K562 (cell line): ENCODE measurements around the gene MAPKAPK2. TPM values are rescaled to one million over a fixed set of nuclear protein-coding genes. Genes with fewer than 3 reads are reported as not detected.

ENCODE experiments used
- BCOR ChIP-seq: fragments of 450-650 bp; IDR thresholded peaks from 2 replicates; pipeline ENCODE4 v1.6.1; 2016
- BMI1 ChIP-seq: fragments of 150-350 bp; IDR thresholded peaks from 2 replicates; pipeline ENCODE4 v1.6.1; 2014; ENCODE audit warnings: low read length
- CAMTA2 ChIP-seq: fragments of 250-450 bp; sonication (Bioruptor Pico); conservative IDR thresholded peaks from 2 replicates; pipeline ENCODE4 v1.5.1; 2022
- CEBPG ChIP-seq, 3 experiments: fragments of 200-800 bp in 1 of 3; sonication (Bioruptor generic) in 1 of 3; sonication (generic) in 1 of 3; formaldehyde crosslinking in 1 of 3; IDR thresholded peaks in 2 of 3; conservative IDR thresholded peaks in 1 of 3; 2 replicates each; pipeline versions ENCODE4 v1.6.1 to v1.8.0; 2016 to 2022; ENCODE audit warnings: missing compliant biosample characterization in 2 of 3, missing genetic modification characterization in 2 of 3, mild to moderate bottlenecking in 1 of 3, missing genetic modification reagents in 1 of 3
- CREM ChIP-seq: IDR thresholded peaks from 2 replicates; pipeline ENCODE4 v1.6.1; 2014; ENCODE audit warnings: antibody characterized with exemption, low read depth
- ESRRB ChIP-seq: fragments of 250-450 bp; sonication (Bioruptor Pico); IDR thresholded peaks from 2 replicates; pipeline ENCODE4 v1.5.0; 2020; ENCODE audit warnings: mild to moderate bottlenecking, moderate library complexity, borderline replicate concordance
- ETS1 ChIP-seq: conservative IDR thresholded peaks from 2 replicates; pipeline ENCODE4 v1.6.1; 2011; ENCODE audit warnings: low read depth, mild to moderate bottlenecking, low read length; ENCODE audit not compliant: control insufficient read depth
- ETV6 ChIP-seq, 3 experiments: fragments of 150-350 bp in 1 of 3; sonication (generic) in 1 of 3; formaldehyde crosslinking in 1 of 3; IDR thresholded peaks; 2 replicates each; pipeline versions ENCODE4 v1.6.1 to v1.8.0; 2014 to 2022; ENCODE audit warnings: borderline replicate concordance in 2 of 3, low read depth in 2 of 3, antibody characterized with exemption in 1 of 3, low read length in 1 of 3, mild to moderate bottlenecking in 1 of 3, missing genetic modification reagents in 1 of 3
- HSF4 ChIP-seq: fragments of 250-450 bp; sonication (Bioruptor Pico); IDR thresholded peaks from 2 replicates; pipeline ENCODE4 v2.1.2; 2022; ENCODE audit warnings: mild to moderate bottlenecking, moderate library complexity, borderline replicate concordance
- KDM2B ChIP-seq: fragments of 250-450 bp; sonication (Bioruptor Pico); IDR thresholded peaks from 2 replicates; pipeline ENCODE4 v1.8.0; 2021; ENCODE audit warnings: mild to moderate bottlenecking, moderate library complexity
- MTA1 ChIP-seq: fragments of 450-650 bp; IDR thresholded peaks from 2 replicates; pipeline ENCODE4 v1.6.1; 2017; ENCODE audit warnings: borderline replicate concordance
- MYC ChIP-seq, 2 experiments: fragments of 250-450 bp in 1 of 2; sonication (Bioruptor Pico) in 1 of 2; IDR thresholded peaks; 2 replicates each; pipeline versions ENCODE4 v1.5.1 to v1.6.1; 2012 to 2021; ENCODE audit warnings: low read depth in 2 of 2, borderline replicate concordance in 1 of 2, improper control_type of control experiment in 1 of 2, low read length in 1 of 2, mild to moderate bottlenecking in 1 of 2, moderate library complexity in 1 of 2
- NFE2 ChIP-seq: IDR thresholded peaks from 2 replicates; pipeline ENCODE4 v1.6.1; 2014; ENCODE audit warnings: antibody characterized with exemption, low read depth
- NR2F6 ChIP-seq: fragments of 450-650 bp; formaldehyde crosslinking; IDR thresholded peaks from 2 replicates; pipeline ENCODE4 v1.4.0; 2020; ENCODE audit warnings: mild to moderate bottlenecking
- SMAD2 ChIP-seq: fragments of 150-350 bp; IDR thresholded peaks from 2 replicates; pipeline ENCODE4 v1.6.1; 2014; ENCODE audit warnings: low read depth, mild to moderate bottlenecking, low read length
- SRF ChIP-seq, 2 experiments: fragments of 250-450, 450-650 bp in 1 of 2; sonication (Bioruptor Pico) in 1 of 2; sonication (generic) in 1 of 2; formaldehyde crosslinking; IDR thresholded peaks; 2 replicates each; pipeline versions ENCODE4 v1.5.0 to v1.5.1; 2020 to 2022; ENCODE audit warnings: mild to moderate bottlenecking in 1 of 2, missing genetic modification reagents in 1 of 2
- SUPT5H ChIP-seq: fragments of 450-650 bp; IDR thresholded peaks from 2 replicates; pipeline ENCODE4 v1.6.1; 2016
- TFE3 ChIP-seq: fragments of 450-650 bp; formaldehyde crosslinking; IDR thresholded peaks from 2 replicates; pipeline ENCODE4 v1.4.0; 2020; ENCODE audit warnings: mild to moderate bottlenecking, mixed read lengths
- ZNF174 ChIP-seq: fragments of 250-450 bp; sonication (Bioruptor Pico); IDR thresholded peaks from 2 replicates; pipeline ENCODE4 v1.4.0; 2020; ENCODE audit warnings: mild to moderate bottlenecking
- ZNF212 ChIP-seq: fragments of 450-650 bp; formaldehyde crosslinking; IDR thresholded peaks from 2 replicates; pipeline ENCODE4 v1.4.0; 2020; ENCODE audit warnings: mild to moderate bottlenecking
- ZNF644 ChIP-seq: fragments of 200-800 bp; sonication (Bioruptor generic); IDR thresholded peaks from 2 replicates; pipeline ENCODE4 v1.6.1; 2016; ENCODE audit warnings: low read depth, missing genetic modification characterization, missing compliant biosample characterization
- polyA plus RNA-seq, 8 experiments: library from polyadenylated mRNA; depleted of rRNA in 4 of 8; stranded (reverse) in 5 of 8; unstranded in 3 of 8; fragments of >200 nt; fragmentation: Nextera tagmentation in 2 of 8; fragmentation: Illumina TruSeq in 1 of 8; extraction: Ambion mirVana in 2 of 8; extraction: Trizol in 1 of 8; gene quantifications; 2 replicates each; pipeline versions ENCODE4 v1.2.1 to v1.2.3, GENCODE V29; 2011 to 2014; ENCODE audit warnings: inconsistent platforms in 1 of 8, missing spikeins in 1 of 8
- total RNA-seq, 7 experiments: library from RNA; depleted of rRNA in 6 of 7; stranded (reverse); fragments of >200 nt in 6 of 7; fragmentation: Illumina TruSeq in 2 of 7; extraction: Trizol in 2 of 7; gene quantifications; 2 replicates each; pipeline versions ENCODE4 v1.2.1 to v1.2.3, GENCODE V29; 2011 to 2021; ENCODE audit warnings: low replicate concordance in 1 of 7

Gene MAPKAPK2
- total and polyA plus RNA-seq, 9 of the 15 experiments (the other 6 are each of a cell fraction or from before 2014, with no cell fraction given) = 0.63 to 94.2 (median 52.1) TPM

- TF ChIP-seq CEBPG (CRISPR knock-in tag; IDR thresholded peaks at IDR 0.05) (no peak), CEBPG (tag; conservative IDR thresholded peaks at IDR 0.05 in 1 of 2, IDR thresholded peaks at IDR 0.05 in 1 of 2) (no peak), SMAD2 (no peak), ZNF644 (tag) (peak; percentile 92), SRF (CRISPR knock-in tag; IDR thresholded peaks at IDR 0.05) (peak in 1 of 2 experiments; percentile 63; a peak in 1 of 4 replicates), TFE3 (CRISPR knock-in tag) (peak; percentile 53), ZNF212 (CRISPR knock-in tag) (peak; percentile 13; the same call in 1 of the 2 replicates), MTA1 (peak; percentile 91), ETS1 (peak; percentile 80; the same call in 1 of the 2 replicates), ESRRB (CRISPR knock-in tag) (no peak), MYC (IDR thresholded peaks at IDR 0.05; ENCODE audit: low read depth, low read length) (peak; percentile 86), MYC (CRISPR knock-in tag; IDR thresholded peaks at IDR 0.05; ENCODE audit: borderline replicate concordance, low read depth) (no peak), CREM (peak; percentile 79), HSF4 (CRISPR knock-in tag) (no peak), BCOR (peak; percentile 87), SUPT5H (no peak), CAMTA2 (CRISPR knock-in tag) (no peak), BMI1 (no peak), NR2F6 (no peak), ETV6 (IDR thresholded peaks at IDR 0.05; ENCODE audit: borderline replicate concordance in 1 of 2, low read depth in 2 of 2, low read length in 1 of 2) (peak; percentile 100), ETV6 (CRISPR knock-in tag; IDR thresholded peaks at IDR 0.05; ENCODE audit: borderline replicate concordance) (0 out of 2 replicates have a peak, but pooled peaks have one; percentile 82), NFE2 (no peak), KDM2B (no peak), ZNF174 (no peak)
Measured at GRCh38 chr1:206672844-206673758, 11.6 kb upstream of the MAPKAPK2 start (continued).
